Prostate gland (tissue), 2 donors: ENCODE data around the gene IL19. TPM values are rescaled to one million over a fixed set of nuclear protein-coding genes. Genes with fewer than 3 reads are reported as not detected.

Source experiments
- DNase-seq: peaks from one replicate; pipeline ENCODE4 v3.0.0-alpha.2; 2019; ENCODE audit warnings: low spot score
- H3K27ac ChIP-seq, 2 donors: fragments of 200-600 bp; sonication (generic); 2 replicates each; pipeline ENCODE4 v1.5.1; 2017 to 2019
- H3K27me3 ChIP-seq: fragments of 200-600 bp; sonication (generic); replicated peaks from 2 replicates; pipeline ENCODE4 v1.5.1; 2019; ENCODE audit not compliant: insufficient read depth
- H3K36me3 ChIP-seq, 2 donors: fragments of 200-600 bp; sonication (generic); 1 replicate in 1 of 2; 2 replicates in 1 of 2; pipeline versions ENCODE4 v1.5.1 to v1.8.1; 2017 to 2019
- H3K4me1 ChIP-seq: fragments of 200-600 bp; sonication (generic); replicated peaks from 2 replicates; pipeline ENCODE4 v1.5.1; 2019
- H3K4me3 ChIP-seq, 2 donors: fragments of 200-600 bp; sonication (generic); 2 replicates each; pipeline ENCODE4 v1.5.1; 2017 to 2019
- H3K9me3 ChIP-seq: fragments of 200-600 bp; sonication (generic); 2 replicates; pipeline ENCODE4 v1.5.1; 2017
- POLR2A ChIP-seq: fragments of 450-650 bp; IDR thresholded peaks from one replicate; pipeline ENCODE4 v1.6.1; 2016; ENCODE audit warnings: antibody characterized with exemption, mild to moderate bottlenecking
- POLR2AphosphoS5 ChIP-seq: sonication (generic); formaldehyde crosslinking; IDR thresholded peaks from one replicate; pipeline ENCODE4 v1.6.1; 2017; ENCODE audit warnings: antibody characterized with exemption
- WGBS: methylation state at CpG from one replicate; pipeline ENCODE4 v1.1.5; 2018; 5-methylcytosine and 5-hydroxymethylcytosine counted together
- intact Hi-C: fragments of 100-400 bp; cut with DNase I; formaldehyde crosslinking; loops from one replicate; pipeline ENCODE4 v1.14.2; 2022
- total RNA-seq, 2 donors: library from RNA; depleted of rRNA; stranded (reverse); fragments of >200 nt; gene quantifications; one replicate each; pipeline ENCODE4 v1.1.0, GENCODE V29; 2016
- TF ChIP-seq, protein P1 (sequence below), 4 experiments: fragments of 200-600 bp in 2 of 4; fragments of 450-650 bp in 2 of 4; sonication (generic) in 2 of 4; IDR thresholded peaks; 1 replicate in 3 of 4; 2 replicates in 1 of 4; pipeline ENCODE4 v1.5.1; 2016 to 2019; ENCODE audit warnings: antibody characterized with exemption in 4 of 4, mild to moderate bottlenecking in 2 of 4, moderate library complexity in 2 of 4

The IL19 gene
- total RNA-seq, 2 donors from 2014 or later, result not detected

DNA sequence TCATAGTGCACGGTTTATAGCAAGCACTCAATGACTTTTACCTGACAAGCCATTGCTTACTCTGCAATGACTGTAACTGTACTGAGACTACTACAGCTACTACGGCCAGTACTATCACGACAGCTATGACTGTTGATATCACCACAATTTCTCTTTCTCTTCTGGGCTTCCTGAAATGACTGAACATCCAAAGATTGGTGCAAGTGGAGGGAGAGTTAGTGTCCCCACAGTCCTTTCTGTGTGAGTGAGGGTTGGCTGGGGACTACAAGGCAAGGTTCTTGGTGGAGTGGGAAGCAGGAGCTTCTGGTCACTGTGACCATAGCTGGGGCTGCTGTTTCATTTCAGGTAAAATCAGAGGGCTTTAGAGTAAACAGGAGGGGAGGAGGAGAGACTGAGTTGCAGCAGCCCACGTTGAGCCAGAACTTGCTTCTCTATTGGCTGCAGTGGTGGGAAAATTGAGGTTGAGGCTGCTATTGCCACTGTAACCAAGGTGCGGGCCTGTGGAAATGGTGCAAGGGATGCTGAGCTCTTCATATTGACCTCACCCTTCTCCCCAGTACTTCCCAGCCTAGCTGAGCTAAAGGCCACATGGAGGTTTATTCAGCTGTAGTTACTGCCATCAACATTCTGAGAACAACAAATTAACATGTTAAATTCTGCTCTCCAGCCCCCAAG lies 15.8 kb downstream of the IL19 start:
- no peak for DNase-seq
- H3K27me3 ChIP-seq, result no peaks in the 10 kb centered on the region
- H3K27ac ChIP-seq, result no peak overlapping the region
- H3K4me1 ChIP-seq, result no peaks in the 10 kb centered on the region
- no peaks in the 10 kb centered on the region for H3K36me3 ChIP-seq
- intact Hi-C loops, result no loop called here
- no peak overlapping the region for H3K4me3 ChIP-seq
- WGBS, result 87% methylated on average over 5 of the region's 5 CpGs
- TF ChIP-seq POLR2A (no peak), POLR2AphosphoS5 (no peak)
- TF ChIP-seq, protein P1, sequence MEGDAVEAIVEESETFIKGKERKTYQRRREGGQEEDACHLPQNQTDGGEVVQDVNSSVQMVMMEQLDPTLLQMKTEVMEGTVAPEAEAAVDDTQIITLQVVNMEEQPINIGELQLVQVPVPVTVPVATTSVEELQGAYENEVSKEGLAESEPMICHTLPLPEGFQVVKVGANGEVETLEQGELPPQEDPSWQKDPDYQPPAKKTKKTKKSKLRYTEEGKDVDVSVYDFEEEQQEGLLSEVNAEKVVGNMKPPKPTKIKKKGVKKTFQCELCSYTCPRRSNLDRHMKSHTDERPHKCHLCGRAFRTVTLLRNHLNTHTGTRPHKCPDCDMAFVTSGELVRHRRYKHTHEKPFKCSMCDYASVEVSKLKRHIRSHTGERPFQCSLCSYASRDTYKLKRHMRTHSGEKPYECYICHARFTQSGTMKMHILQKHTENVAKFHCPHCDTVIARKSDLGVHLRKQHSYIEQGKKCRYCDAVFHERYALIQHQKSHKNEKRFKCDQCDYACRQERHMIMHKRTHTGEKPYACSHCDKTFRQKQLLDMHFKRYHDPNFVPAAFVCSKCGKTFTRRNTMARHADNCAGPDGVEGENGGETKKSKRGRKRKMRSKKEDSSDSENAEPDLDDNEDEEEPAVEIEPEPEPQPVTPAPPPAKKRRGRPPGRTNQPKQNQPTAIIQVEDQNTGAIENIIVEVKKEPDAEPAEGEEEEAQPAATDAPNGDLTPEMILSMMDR (IDR thresholded peaks at IDR 0.05), result no peak
- no peaks in the 10 kb centered on the region for H3K9me3 ChIP-seq

DNA sequence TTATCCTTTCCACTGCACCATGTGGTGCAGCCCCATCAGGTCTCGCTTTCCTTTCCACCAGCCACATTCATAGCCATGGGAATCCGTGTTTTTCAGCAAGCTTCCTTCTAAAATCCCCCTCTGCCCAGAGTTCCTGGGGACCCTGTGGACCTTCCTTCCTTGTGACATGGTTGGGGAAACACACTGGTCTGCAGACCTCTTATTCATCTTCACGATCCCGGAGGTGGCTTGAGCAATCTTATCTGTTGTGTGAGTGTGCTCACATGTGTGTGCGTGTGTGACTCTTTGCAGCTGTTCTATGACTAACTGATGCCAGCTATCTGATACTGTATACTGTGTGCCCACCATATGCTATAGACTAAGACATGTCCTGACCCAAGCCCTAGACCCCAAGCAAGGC lies 17.3 kb downstream of the IL19 start:
- DNase-seq, result no peak
- Histone ChIP-seq H3K4me1 (no peaks in the 10 kb centered on the region), H3K4me3 (no peak overlapping the region), H3K36me3 (no peaks in the 10 kb centered on the region), H3K9me3 (no peaks in the 10 kb centered on the region), H3K27ac (no peak overlapping the region), H3K27me3 (no peaks in the 10 kb centered on the region)
- WGBS, result 91% methylated on average over 5 of the region's 5 CpGs
- intact Hi-C loops, result no loop called here
- TF ChIP-seq POLR2AphosphoS5, result no peak
- TF ChIP-seq POLR2A, result no peak
- TF ChIP-seq, protein P1 (IDR thresholded peaks at IDR 0.05), result no peak

GRCh38 chr1:206788487-206789050 lies 18.0 kb downstream of the IL19 start:
- Histone ChIP-seq H3K4me3 (no peak overlapping the region), H3K27me3 (no peaks in the 10 kb centered on the region), H3K27ac (no peak overlapping the region), H3K4me1 (no peaks in the 10 kb centered on the region), H3K9me3 (no peaks in the 10 kb centered on the region), H3K36me3 (no peaks in the 10 kb centered on the region)
- WGBS, result 91% methylated on average over 3 of the region's 3 CpGs
- DNase-seq, result no peak
- no peak for TF ChIP-seq POLR2AphosphoS5
- TF ChIP-seq, protein P1 (IDR thresholded peaks at IDR 0.05), result no peak
- TF ChIP-seq POLR2A, result no peak
- intact Hi-C loops, result no loop called here

GRCh38 chr1:206790502-206791250 lies 20.1 kb downstream of the IL19 start:
- Histone ChIP-seq H3K27me3 (no peaks in the 10 kb centered on the region), H3K4me3 (no peak overlapping the region), H3K4me1 (no peaks in the 10 kb centered on the region), H3K36me3 (no peaks in the 10 kb centered on the region), H3K27ac (no peak overlapping the region), H3K9me3 (no peaks in the 10 kb centered on the region)
- TF ChIP-seq POLR2A (no peak), POLR2AphosphoS5 (no peak)
- intact Hi-C loops, result no loop called here
- no peak for DNase-seq
- 86% methylated on average over 11 of the region's 11 CpGs for WGBS

GRCh38 chr1:206792939-206793607 lies 22.5 kb downstream of the IL19 start:
- Histone ChIP-seq H3K4me3 (no peak overlapping the region), H3K27me3 (no peaks in the 10 kb centered on the region), H3K36me3 (no peaks in the 10 kb centered on the region), H3K27ac (no peak overlapping the region), H3K9me3 (no peaks in the 10 kb centered on the region), H3K4me1 (no peaks in the 10 kb centered on the region)
- WGBS, result 82% methylated on average over 16 of the region's 16 CpGs
- intact Hi-C loops, result no loop called here
- TF ChIP-seq POLR2A (no peak), POLR2AphosphoS5 (no peak)
- TF ChIP-seq, protein P1 (IDR thresholded peaks at IDR 0.05), result no peak
- DNase-seq, result no peak
